Measurements from ENCODE around the gene NRP1. TPM values are rescaled to one million over a fixed set of nuclear protein-coding genes. Genes with fewer than 3 reads are reported as not detected.
"Not testable (repeated sequence)": the region's sequence is repeated elsewhere in the genome, so short reads cannot be mapped to it uniquely, and the experiment has no call there.

NRP1 gene
- total RNA-seq, 2 donors from 2014 or later: 12.3 to 26.5 TPM

DNA sequence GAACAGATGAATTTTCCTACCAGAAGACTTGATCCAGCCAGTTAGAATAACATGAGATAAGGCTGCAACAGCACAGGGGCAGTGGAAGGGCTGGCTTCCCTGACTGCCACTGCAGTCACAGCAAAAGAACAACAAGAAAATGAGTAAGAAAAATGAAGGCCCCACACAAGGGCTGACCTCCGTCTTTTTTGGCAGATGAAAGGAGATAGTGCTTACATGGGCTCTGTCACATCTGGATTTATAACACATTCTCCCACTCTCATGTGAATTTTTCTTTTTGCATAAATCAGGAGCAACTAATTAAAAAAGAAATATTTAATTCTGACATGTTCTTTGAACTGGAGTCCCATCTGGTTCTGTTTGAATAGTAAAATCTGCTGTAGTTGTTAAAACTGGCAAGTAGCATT lies 99.6 kb downstream of the NRP1 start:
- ATAC-seq: no peak
- intact Hi-C loops (cut with DNase I, micrococcal nuclease): no loop called here
- no peak for DNase-seq

DNA sequence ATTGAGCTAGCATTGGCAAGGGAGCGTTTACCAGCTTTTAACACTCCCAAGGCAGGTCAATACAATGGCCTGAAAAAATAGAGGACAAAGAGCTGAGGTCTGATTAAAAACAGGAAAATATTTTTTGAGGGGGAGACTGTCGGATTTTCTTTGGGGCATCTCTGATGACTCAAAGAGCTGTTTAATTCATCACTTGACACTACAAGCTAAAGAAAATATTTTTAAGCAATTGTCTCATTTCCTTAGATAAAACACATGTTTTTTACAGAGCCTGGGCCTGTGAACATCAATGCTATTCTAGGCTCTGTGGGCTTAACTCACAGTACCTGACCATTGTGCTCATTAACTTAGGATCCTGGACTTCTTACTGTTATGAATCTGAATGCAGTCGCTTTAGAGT lies 100.8 kb downstream of the NRP1 start:
- no peak for DNase-seq
- intact Hi-C loops (cut with DNase I, micrococcal nuclease): no loop called here
- ATAC-seq: no peak

DNA sequence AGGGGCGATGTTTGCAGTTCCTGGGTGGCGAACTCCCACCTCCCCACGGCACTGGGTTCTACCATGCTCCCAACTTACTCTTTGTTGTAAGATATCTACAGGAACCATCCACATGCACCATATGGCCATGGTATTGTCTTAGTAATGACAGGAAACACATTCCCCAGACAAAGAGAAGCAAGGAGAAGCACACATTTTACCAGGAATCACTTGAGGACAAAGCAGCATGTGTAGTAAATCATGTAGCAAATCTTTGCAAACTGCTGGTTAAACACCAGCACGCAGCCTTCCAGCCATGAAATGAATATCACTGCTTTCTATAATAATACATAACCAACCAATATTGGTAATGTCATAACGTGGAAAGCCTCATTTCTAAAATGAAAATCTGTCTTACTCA lies 101.2 kb downstream of the NRP1 start:
- no peak for DNase-seq
- intact Hi-C loops (cut with DNase I, micrococcal nuclease): no loop called here

DNA sequence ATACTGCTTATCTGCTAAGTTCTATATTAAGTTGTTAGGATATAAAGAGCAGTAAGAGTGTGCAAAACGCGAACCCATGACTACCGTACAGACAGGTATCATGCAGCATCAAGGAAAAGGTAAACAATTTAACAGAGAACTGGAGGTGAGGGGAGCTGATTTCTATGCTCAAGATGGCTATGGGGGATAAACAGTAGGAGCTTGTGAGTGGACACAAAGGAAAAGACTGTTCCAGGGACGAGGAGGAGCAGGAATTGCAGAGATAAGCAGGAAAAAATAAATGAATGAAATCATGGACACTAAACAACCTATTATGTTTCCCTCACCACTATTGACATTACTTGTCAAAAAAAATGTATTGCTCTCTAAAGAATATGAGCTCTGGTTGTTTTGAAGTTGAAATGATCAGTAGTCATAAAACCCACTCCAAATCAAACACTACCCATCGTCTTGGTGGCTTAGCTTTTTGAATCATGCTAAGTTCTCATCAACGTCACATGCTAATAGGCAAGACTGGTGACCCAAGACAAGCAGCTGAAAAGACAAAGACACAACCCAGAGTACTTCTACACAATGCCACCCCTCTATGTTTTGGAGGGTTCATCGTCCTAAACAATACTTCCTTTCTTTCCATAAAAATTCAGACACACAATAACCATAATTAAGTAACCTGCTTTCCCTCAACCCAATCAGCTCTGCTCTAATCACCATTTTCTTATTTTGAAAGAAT lies 102.7 kb downstream of the NRP1 start:
- intact Hi-C loops (cut with DNase I, micrococcal nuclease): no loop called here
- ATAC-seq (no peak), DNase-seq (no peak)

More for the DNA sequence above, 101.2 kb downstream of the NRP1 start:
- ATAC-seq: no peak

DNA sequence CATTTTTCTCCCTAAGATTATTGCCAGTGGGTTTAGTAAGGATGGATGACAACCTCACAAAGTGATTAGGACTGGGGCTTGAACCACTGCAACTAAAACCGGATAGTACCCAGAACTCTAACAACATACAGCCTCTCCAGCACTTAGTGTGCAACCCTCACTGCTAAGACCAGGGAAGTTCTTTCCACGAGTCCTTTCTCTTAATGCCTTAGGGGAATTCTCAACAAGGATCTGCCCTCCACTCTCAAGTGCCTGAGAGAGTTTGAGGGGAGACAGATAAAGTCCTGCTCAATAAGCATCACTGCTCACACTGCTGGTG lies 104.6 kb downstream of the NRP1 start:
- DNase-seq (no peak), ATAC-seq (no peak)
- intact Hi-C loops (cut with DNase I, micrococcal nuclease): no loop called here

DNA sequence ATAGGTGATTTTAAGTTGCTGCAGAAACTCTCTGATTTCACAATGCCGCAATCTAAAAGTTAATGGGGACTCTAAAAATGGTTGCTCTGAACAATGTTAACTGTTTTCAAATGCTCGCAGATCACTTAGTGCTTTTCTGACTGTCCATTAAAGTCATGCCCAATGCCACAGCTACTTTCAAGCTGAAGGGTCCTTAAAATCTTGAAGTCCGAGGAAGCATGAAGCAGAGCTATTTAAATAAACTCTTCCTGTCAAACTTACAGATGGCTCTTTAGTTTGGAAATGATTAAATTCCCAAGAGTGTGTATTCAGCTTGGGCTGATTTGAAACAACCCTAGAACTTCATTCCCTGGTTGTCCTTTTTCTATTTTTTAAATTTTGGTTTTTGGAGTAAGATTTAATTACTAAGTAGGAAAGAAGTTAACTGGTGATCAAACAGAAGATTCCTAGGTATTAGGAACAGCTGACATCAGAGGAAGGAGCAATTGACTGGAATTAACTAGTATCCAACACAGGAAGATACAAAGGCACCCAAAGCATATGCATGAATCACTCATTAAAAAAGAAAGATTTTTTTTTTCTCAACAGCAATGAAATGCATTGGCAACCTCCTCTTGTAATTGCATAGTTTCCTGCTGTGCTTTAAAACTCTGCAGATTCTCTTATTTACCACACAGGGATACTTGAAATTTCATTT lies 105.1 kb downstream of the NRP1 start:
- intact Hi-C loops (cut with DNase I, micrococcal nuclease): no loop called here
- no peak for DNase-seq
- no peak for ATAC-seq

DNA sequence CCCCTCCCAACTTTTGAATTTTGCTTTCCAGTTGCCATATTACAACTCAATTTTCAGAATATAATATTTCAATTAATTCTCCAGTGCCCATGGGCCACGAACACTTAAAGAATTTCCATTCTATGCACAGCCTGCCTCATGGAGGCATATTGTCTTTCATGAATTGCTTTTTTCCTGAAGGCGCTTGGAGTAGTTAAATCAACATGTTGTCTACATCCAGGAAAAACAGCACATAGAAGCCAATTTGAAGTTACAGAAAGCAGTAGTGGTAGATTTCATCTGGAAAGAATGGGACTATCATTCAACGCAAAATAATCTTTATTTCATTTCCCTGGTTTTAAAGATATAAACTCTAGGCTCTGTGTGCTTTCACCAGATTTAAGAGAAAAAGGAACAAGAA lies 106.0 kb downstream of the NRP1 start:
- no peak for DNase-seq
- intact Hi-C loops (cut with DNase I, micrococcal nuclease): no loop called here
- ATAC-seq: no peak

DNA sequence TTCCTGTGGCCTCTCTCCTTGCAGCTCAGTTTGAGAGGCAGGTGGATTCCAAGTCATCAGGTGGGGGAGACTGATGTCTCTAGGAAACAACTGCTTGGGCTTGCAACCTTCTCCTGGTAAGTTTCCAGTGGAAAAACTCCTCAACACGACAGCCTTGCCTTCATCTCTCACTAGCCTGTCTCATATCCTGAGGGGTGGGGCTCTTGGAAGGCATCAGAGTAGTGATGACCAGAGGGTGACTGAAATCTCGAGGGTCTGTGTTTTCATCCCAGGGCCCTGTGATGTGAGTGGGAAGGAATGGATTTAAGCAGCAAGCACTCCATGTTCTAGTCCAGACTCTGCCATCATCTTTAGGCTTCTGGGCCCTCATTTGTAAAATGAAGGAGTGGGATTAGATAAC lies 107.0 kb downstream of the NRP1 start:
- intact Hi-C loops (cut with DNase I, micrococcal nuclease): no loop called here
- DNase-seq (no peak), ATAC-seq (no peak)

DNA sequence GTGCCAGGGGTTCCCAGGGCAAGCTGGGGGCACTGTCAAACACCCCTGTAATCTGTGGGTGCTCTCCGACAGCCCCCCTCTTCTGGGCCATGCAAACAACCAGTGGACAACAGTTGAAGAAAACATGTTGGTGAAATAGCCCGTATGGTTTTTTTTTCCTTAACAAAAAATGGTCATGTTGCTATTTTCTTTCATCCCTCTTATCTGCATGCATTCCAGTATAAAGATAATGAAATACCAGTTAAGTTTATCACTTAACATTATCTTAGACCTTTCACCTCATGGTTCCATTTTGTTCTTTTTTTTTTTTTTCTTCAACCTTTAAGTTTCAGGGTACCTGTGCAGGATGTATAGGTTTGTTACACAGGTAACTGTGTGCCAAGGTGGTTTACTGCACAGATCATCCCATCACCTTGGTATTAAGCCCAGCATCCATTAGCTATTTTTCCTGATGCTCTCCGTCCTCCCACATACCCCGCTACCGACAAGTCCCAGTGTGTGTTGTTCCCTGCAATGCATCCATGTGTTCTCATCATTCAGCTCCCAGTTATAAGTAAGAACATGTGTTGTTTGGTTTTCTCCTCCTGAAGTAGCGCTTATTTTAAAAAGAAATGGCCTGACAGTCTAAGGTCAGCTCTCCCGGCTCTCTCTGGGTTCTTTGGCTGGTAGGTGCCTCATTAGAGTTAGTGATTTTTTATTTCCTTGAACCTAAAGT lies 110.1 kb downstream of the NRP1 start:
- intact Hi-C loops (cut with DNase I, micrococcal nuclease): no loop called here
- ATAC-seq (no peak), DNase-seq (no peak)

DNA sequence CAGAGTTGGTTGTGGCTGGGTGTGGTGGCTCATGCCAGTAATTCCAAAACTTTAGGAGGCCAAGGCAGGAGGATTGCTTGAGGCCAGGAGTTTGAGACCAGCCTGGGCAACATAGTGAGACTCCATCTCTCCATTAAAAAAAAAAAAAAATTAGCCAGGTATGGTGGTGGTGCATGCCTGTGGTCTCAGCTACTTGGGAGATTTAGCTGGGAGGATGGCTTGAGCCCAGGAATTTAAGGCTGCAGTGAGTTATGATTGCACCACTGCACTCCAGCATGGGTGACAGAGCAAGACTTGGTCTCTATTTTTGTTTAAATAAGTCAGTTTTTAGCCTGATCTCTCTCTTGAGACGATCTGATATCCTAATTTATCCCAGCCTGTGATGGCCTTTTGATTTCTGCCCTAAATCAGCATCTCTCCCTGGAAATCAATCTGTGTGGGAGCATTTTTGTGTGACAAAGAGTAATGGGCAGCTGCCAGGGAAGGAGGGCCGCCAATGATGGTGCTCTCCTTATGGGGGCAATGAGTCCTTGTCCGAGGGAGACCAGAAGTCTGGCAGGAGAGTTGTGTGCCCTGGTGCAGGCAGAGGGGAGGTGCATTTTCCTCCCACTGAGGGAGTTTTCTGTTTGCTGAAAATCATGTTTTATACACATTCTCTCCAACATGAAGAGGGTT lies 111.0 kb downstream of the NRP1 start:
- intact Hi-C loops (cut with DNase I, micrococcal nuclease): no loop called here
- no peak for ATAC-seq
- no peak for DNase-seq

DNA sequence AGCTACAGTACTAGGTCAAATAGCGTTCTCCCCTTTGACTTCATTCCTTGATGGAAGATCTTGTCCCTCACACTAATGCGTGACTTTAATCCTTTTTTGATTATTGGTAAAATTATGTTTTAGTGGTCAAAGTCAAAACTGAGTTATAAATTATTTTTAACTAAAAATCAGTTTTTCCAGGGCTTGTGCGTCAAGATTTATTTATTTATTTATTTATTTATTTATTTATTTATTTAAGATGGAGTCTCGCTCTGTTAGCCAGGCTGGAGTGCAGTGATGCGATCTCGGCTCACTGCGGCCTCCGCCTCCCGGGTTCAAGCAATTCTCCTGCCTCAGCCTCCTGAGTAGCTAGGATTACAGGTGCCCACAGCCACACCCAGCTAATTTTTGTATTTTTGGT lies 112.2 kb downstream of the NRP1 start:
- DNase-seq; ATAC-seq; intact Hi-C loops (cut with DNase I, micrococcal nuclease): not testable (repeated sequence)

DNA sequence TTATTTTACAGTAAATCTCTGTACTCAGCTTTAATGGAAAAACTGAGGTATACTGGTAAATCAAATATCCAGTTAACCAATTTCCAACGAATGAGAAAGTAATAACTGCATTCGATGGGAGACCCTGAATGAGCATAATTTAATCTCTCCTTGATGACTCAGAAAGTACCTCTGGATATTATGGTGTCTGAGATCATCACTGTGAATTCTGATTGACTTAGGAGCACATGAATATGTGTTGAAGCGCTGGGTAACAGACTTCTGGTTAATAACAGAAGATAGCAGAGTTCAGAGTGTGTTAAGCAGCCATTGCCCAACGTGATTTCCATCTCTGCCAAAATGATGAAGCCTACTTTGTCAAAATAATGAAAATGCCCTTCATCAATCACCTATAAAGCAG lies 116.6 kb downstream of the NRP1 start:
- no peak for ATAC-seq
- intact Hi-C loops (cut with DNase I, micrococcal nuclease): no loop called here
- DNase-seq: no peak

DNA sequence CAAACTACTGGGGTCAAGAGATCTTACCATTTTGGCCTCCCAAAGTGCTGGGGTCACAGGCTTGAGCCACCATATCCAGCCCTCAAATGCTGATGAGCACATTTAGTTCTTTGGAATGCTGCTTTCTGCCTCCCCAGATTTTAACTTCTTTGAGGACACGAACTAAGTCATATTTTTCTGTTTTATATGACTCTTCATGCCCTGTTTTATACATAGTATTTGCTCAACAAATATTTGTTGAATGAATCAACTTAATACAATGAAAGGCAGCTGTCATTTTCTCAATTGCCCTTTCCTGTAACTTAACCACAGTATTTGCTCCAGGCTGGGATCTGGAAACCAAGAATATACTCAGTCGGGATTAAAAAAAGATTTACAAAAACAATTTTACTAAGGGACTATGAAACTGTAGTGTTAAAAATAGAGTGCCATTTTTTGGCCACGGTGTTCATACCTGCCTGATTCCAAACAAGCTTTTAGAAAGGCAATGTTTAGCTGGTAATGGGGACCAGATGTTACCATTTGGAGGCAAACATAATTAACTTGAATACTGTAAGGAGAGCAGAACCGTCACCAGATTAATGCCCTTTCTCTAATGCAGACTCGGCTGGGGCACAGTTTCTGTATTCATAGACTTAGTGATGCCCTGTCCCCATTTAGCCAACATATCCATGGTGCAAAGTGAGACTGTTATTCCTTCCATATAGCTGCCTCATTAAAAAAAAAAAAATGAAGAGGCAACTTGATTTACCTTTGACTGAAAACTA lies 117.6 kb downstream of the NRP1 start:
- peak; percentile 33 for ATAC-seq
- DNase-seq: no peak
- intact Hi-C loops (cut with DNase I, micrococcal nuclease): no loop called here

DNA sequence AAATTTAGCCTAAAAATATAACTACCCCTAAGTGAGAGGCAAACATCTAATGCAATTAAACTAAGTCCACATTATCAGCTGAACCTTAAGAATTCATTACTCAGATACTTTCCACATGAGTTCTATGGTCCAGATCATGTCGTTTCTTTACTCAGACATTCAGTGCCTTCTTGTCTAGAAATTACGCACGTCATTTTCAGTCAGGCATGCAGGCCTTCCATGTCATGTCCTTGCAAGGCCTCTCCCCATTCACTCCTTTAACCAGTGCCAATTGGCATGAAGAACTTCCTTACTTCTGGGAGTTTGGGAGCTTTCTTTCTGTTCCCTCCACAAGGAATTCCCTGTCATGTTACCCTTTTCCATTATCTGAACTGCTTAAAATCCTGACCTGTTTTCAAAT lies 118.8 kb downstream of the NRP1 start:
- DNase-seq (no peak), ATAC-seq (no peak)
- intact Hi-C loops (cut with DNase I, micrococcal nuclease): no loop called here

DNA sequence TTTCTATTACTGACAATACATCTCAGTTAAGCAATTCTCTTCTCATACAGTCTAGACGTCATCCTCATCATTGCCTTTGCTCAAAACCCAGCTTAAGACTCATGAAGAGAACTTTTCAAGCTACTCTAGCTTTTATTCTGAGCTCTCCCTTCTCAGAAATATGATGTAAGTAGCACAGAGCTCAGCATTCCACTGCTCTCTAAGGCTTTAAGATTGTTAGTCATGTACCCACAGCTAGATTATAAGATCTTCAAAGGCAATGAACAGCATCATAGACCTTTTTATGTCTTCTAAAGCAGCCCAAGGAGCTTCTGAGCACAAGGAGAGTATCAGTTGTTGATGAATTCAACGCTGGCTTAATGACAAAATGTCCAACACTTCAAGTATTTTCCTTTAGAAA lies 119.3 kb downstream of the NRP1 start:
- ATAC-seq (no peak), DNase-seq (no peak)
- intact Hi-C loops (cut with DNase I, micrococcal nuclease): no loop called here

DNA sequence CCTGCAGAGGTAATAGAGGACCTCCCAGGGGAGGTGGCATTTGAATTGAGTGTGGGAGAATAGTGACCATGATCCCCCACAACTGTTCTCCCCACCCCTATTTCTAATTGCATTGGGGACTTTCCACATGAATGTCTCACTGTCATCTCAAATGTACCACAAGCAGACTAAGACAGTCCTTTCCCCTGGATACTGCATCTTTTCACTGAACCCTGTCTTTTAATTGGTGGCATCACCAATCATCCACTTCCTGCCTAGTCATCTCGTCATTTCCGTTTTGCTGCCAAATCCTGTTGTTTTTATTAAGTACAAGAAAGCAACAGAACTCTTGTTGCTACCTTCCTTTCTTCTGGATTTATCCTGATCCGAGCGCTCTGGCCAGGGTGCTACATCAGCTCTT lies 120.3 kb downstream of the NRP1 start:
- intact Hi-C loops (cut with DNase I, micrococcal nuclease): no loop called here
- ATAC-seq: no peak
- DNase-seq: no peak

DNA sequence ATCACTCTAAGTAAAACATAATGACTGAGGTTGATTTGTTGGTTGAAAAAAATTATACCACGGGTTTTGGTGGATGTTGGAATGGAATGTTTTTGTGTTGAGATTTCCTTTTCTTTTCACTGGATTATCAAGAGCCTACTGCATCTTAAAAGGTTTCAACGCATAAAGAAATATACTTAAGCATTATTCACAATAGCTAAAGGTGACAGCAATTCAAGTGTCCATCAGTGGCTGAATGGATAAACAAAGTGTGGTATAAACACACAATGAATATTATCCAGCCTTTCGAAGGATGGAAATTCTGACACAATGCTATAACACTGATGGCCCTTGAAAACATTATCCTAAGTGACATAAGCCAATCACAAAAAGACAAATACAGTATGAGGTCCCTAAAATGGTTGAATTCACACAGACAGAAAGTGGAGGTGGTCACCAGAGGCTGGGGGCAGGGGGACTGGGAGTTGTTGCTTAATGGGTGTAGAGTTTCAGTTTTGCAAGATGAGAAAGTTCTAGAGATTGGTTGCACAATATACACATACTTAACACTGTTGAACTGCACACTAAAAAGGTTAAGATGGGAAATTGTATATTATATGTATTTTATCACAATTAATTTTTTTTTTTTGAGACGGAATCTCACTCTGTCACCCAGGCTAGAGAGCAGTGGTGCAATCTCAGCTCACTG lies 122.3 kb downstream of the NRP1 start:
- ATAC-seq (no peak), DNase-seq (no peak)
- intact Hi-C loops (cut with DNase I, micrococcal nuclease): no loop called here

DNA sequence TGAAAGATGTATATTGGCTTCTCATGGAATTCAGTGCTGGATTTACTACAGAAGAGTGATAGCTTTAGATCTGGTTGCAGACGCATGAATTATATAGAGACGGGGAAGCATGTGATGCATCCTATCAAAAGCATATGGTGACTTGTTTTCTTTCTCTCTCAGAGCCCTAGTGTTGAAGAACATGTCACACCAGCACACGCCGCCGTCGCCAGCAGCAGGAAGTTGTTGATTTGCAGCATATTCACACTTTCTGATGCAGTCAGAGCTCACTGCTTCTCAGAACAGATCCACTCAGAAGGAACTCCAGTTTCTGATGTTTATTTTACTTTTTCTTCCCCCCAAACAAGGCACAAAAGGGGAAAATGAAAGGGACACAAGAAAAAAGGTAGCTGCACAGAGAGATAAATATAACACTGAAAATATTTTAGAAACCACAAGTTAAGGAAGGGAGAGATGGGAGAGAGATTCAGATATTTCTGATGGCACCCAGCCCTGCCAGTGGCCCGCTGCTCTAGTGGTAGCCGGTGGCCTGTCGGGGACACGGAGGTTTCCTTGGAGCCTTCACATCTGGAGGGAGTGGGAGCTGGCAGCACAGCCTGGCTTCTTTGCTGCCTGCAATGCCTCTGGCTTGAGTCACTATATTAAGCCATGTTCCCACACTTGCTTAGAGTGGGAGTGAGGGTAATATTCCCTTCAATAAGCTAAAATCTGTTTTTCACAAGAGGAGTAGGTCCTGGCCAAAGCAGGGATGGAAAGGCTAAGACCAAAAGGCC lies 123.2 kb downstream of the NRP1 start:
- no peak for DNase-seq
- intact Hi-C loops (cut with DNase I, micrococcal nuclease): no loop called here
- ATAC-seq: no peak

Data from left colon (tissue), 2 donors.